Activated T-helper 17 cell treated with anti-CD3 and anti-CD28 coated beads, Interleukin-2, amount 50 U/mL, for 72 hours (primary cell): ENCODE results near the gene PHACTR2. TPM values are rescaled to one million over a fixed set of nuclear protein-coding genes. Genes with fewer than 3 reads are reported as not detected.
A peak's percentile ranks its signal among the peaks of the same experiment; 100 is the strongest.

Source experiments
- ATAC-seq: fragments of 150-1000 bp; cut with Tn5 transposase; replicated peaks from 2 replicates; pipeline ENCODE4 v1.10.0; 2021; ENCODE audit warnings: mild to moderate bottlenecking, moderate library complexity
- H3K27ac Mint-ChIP-seq: one replicate; pipeline ENCODE4 v1.8.0; 2022; ENCODE audit warnings: mixed read lengths
- H3K27me3 Mint-ChIP-seq: one replicate; pipeline ENCODE4 v1.8.0; 2022; ENCODE audit warnings: mixed read lengths
- H3K36me3 Mint-ChIP-seq: one replicate; pipeline ENCODE4 v1.8.0; 2022; ENCODE audit warnings: low read depth, mild to moderate bottlenecking, mixed read lengths
- H3K4me1 Mint-ChIP-seq: one replicate; pipeline ENCODE4 v1.8.0; 2022; ENCODE audit warnings: mixed read lengths
- H3K4me3 Mint-ChIP-seq: one replicate; pipeline ENCODE4 v1.8.0; 2022; ENCODE audit warnings: mild to moderate bottlenecking, mixed read lengths
- H3K9me3 Mint-ChIP-seq: one replicate; pipeline ENCODE4 v1.8.0; 2022; ENCODE audit warnings: mixed read lengths
- total RNA-seq, 2 donors: library from RNA; stranded (reverse); gene quantifications; one replicate each; pipeline ENCODE4 v1.2.3, GENCODE V29; 2022

The PHACTR2 gene
- total RNA-seq, 2 donors from 2014 or later = 32.5 to 33.7 TPM

DNA sequence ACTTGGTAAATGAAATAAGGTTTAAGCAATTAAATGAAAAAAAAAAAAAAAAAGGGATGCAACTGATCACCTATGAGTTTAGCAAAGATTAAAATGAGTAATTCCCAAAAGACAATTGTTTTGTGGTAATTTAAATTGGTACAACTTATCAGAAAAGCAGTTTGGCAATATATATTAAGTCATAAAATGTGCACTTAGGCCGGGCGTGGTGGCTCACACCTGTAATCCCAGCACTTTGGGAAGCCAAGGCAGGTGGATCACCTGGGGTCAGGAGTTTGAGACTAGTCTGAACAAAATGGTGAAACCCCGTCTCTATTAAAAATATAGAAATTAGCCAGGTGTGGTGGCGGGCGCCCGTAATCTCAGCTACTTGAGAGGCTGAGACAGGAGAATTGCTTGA lies 7.9 kb downstream of the PHACTR2 start:
- H3K4me1 Mint-ChIP-seq = peaks cover 27% of the 10 kb centered on the region
- no peak overlapping the region for H3K27ac Mint-ChIP-seq
- H3K9me3 Mint-ChIP-seq = peaks cover 7% of the 10 kb centered on the region
- H3K27me3 Mint-ChIP-seq = no peaks in the 10 kb centered on the region
- no peaks in the 10 kb centered on the region for H3K36me3 Mint-ChIP-seq
- ATAC-seq = no peak
- H3K4me3 Mint-ChIP-seq = no peak overlapping the region

GRCh38 chr6:143687591-143687990 lies 9.8 kb downstream of the PHACTR2 start:
- no peaks in the 10 kb centered on the region for H3K9me3 Mint-ChIP-seq

DNA sequence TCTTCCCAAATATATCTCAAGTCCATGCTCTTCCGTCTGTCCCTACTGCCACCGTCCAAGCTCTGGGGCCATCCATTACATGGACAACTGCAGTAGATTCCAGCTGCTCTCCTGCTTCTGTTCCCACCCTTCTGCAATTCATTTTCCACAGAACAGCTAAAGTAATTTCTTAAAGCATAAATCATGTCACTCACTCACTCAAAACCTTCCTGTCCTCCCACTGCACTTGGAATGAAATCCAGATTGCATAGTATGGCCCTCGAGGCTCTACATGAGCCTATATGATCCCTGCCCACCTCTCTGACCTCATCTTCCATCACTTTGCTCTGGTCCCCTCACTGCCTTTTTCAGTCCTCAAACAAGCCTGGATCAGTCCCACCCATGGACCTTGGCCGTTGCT lies 10.9 kb downstream of the PHACTR2 start:
- H3K27ac Mint-ChIP-seq = no peak overlapping the region
- peaks cover 27% of the 10 kb centered on the region for H3K4me1 Mint-ChIP-seq
- H3K9me3 Mint-ChIP-seq = no peaks in the 10 kb centered on the region
- no peaks in the 10 kb centered on the region for H3K36me3 Mint-ChIP-seq
- no peaks in the 10 kb centered on the region for H3K27me3 Mint-ChIP-seq
- ATAC-seq = no peak
- no peak overlapping the region for H3K4me3 Mint-ChIP-seq

More at GRCh38 chr6:143687591-143687990, 9.8 kb downstream of the PHACTR2 start:
- Mint-ChIP-seq H3K27me3 (no peaks in the 10 kb centered on the region), H3K36me3 (no peaks in the 10 kb centered on the region), H3K27ac (no peak overlapping the region), H3K4me1 (peaks cover 27% of the 10 kb centered on the region), H3K4me3 (no peak overlapping the region)
- ATAC-seq = no peak

DNA sequence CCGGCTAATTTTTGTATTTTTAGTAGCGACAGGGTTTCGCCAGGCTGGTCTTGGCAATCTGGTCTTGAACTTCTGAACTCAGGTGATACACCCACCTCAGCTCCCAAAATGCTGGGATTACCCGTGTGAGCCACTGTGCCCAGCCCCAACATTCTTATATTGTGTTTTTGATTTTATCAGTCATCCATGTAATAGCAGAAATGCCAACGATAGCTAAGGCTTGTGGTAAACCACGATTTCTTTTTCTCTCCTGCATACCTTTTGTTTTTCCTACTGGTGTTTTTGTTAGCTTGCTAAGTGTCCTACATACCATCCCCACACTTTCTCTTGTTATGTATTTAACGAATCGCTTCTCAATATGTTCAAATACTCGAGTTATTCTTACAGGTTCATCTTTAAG lies 12.1 kb downstream of the PHACTR2 start:
- ATAC-seq = peak; percentile 20
- H3K27me3 Mint-ChIP-seq = no peaks in the 10 kb centered on the region
- H3K36me3 Mint-ChIP-seq = no peaks in the 10 kb centered on the region
- no peak overlapping the region for H3K4me3 Mint-ChIP-seq
- no peaks in the 10 kb centered on the region for H3K9me3 Mint-ChIP-seq
- no peak overlapping the region for H3K27ac Mint-ChIP-seq
- peaks cover 28% of the 10 kb centered on the region for H3K4me1 Mint-ChIP-seq

GRCh38 chr6:143691155-143691554 lies 13.4 kb downstream of the PHACTR2 start:
- H3K9me3 Mint-ChIP-seq = no peaks in the 10 kb centered on the region
- H3K4me1 Mint-ChIP-seq = peaks cover 32% of the 10 kb centered on the region

GRCh38 chr6:143691900-143692636 lies 14.3 kb downstream of the PHACTR2 start:
- no peak overlapping the region for H3K27ac Mint-ChIP-seq
- H3K27me3 Mint-ChIP-seq = no peaks in the 10 kb centered on the region
- no peak overlapping the region for H3K4me3 Mint-ChIP-seq
- no peaks in the 10 kb centered on the region for H3K9me3 Mint-ChIP-seq
- H3K4me1 Mint-ChIP-seq = peaks cover 36% of the 10 kb centered on the region
- no peaks in the 10 kb centered on the region for H3K36me3 Mint-ChIP-seq
- no peak for ATAC-seq

More at GRCh38 chr6:143691155-143691554, 13.4 kb downstream of the PHACTR2 start:
- Mint-ChIP-seq H3K4me3 (no peak overlapping the region), H3K27me3 (no peaks in the 10 kb centered on the region), H3K27ac (no peak overlapping the region), H3K36me3 (no peaks in the 10 kb centered on the region)
- no peak for ATAC-seq

- Mint-ChIP-seq H3K9me3 (no peaks in the 10 kb centered on the region), H3K27me3 (no peaks in the 10 kb centered on the region), H3K36me3 (no peaks in the 10 kb centered on the region), H3K27ac (no peak overlapping the region), H3K4me3 (no peak overlapping the region), H3K4me1 (peaks cover 34% of the 10 kb centered on the region)
- ATAC-seq = no peak
These were observed 14.9 kb downstream of the PHACTR2 start for GRCh38 chr6:143692696-143693095.

GRCh38 chr6:143694013-143694412 lies 16.2 kb downstream of the PHACTR2 start:
- Mint-ChIP-seq H3K36me3 (no peaks in the 10 kb centered on the region), H3K4me1 (peaks cover 29% of the 10 kb centered on the region), H3K9me3 (no peaks in the 10 kb centered on the region), H3K4me3 (peak overlapping the region; percentile 40), H3K27ac (peak overlapping the region; percentile 58), H3K27me3 (no peaks in the 10 kb centered on the region)
- no peak for ATAC-seq

- Mint-ChIP-seq H3K4me1 (peaks cover 31% of the 10 kb centered on the region), H3K36me3 (no peaks in the 10 kb centered on the region), H3K4me3 (peak overlapping the region; percentile 40), H3K27ac (peak overlapping the region; percentile 58), H3K9me3 (no peaks in the 10 kb centered on the region), H3K27me3 (no peaks in the 10 kb centered on the region)
- ATAC-seq = peak; percentile 95
These were observed 16.8 kb downstream of the PHACTR2 start for GRCh38 chr6:143694560-143694959.

GRCh38 chr6:143695130-143695968 lies 17.6 kb downstream of the PHACTR2 start:
- Mint-ChIP-seq H3K4me3 (no peak overlapping the region), H3K4me1 (peaks cover 26% of the 10 kb centered on the region), H3K9me3 (no peaks in the 10 kb centered on the region), H3K27ac (no peak overlapping the region), H3K36me3 (no peaks in the 10 kb centered on the region), H3K27me3 (no peaks in the 10 kb centered on the region)
- ATAC-seq = no peak

GRCh38 chr6:143695969-143696663 lies 18.4 kb downstream of the PHACTR2 start:
- no peak for ATAC-seq
- H3K4me1 Mint-ChIP-seq = peaks cover 26% of the 10 kb centered on the region
- H3K27ac Mint-ChIP-seq = no peak overlapping the region
- no peak overlapping the region for H3K4me3 Mint-ChIP-seq
- no peaks in the 10 kb centered on the region for H3K27me3 Mint-ChIP-seq
- H3K9me3 Mint-ChIP-seq = no peaks in the 10 kb centered on the region
- no peaks in the 10 kb centered on the region for H3K36me3 Mint-ChIP-seq

DNA sequence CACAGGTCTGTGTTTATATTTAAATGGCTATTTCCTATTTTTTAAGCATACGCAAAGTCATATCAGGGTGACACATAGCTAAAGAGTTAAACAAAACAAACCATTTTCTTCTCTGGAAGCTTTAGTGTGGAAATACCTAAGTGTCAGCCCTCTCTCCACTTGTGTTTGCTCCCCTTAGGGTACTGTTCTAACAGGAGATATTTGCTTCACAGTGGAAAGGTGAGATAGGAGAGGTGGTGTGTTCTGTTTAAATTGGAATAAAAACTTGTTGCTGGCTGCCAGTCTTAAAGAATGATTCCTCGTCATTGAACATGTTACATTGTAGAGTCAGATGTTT lies 18.9 kb downstream of the PHACTR2 start:
- no peak overlapping the region for H3K27ac Mint-ChIP-seq
- H3K4me3 Mint-ChIP-seq = no peak overlapping the region
- H3K4me1 Mint-ChIP-seq = peaks cover 26% of the 10 kb centered on the region
- no peaks in the 10 kb centered on the region for H3K36me3 Mint-ChIP-seq
- no peak for ATAC-seq
- no peaks in the 10 kb centered on the region for H3K27me3 Mint-ChIP-seq
- H3K9me3 Mint-ChIP-seq = no peaks in the 10 kb centered on the region

DNA sequence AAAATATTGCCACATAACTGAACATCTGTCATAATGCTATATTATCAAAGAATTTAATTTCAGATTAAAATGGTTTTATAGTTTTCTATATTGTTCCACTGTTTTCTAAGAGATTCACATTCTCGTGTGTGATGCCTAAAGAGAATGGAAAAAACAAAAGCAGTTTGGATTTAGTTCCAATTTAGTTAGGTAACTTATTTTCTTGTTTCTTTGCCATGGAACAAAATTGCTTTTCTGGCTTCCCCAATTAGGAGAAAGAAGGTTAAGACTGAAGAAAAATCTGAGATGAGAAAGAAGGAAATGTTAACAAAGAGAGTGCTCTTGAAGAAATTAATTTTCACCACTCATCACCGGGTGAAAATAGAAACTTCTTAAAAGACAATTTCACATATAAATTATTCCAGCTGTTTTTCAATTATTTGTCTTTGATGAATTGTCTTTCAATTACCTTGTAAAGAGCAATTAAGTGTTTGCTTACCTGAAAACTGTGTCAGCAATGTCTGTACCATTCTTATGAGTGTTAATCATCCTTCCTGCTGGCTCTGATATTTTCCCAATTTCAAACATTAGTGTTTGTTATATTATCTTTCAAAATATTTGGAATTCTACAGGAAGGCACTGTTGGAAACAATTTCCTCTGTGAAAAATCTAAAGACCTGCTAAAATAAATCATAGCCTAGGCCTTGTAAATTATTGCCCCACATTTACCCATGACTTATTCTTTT lies 19.5 kb downstream of the PHACTR2 start:
- Mint-ChIP-seq H3K27ac (no peak overlapping the region), H3K36me3 (no peaks in the 10 kb centered on the region), H3K27me3 (no peaks in the 10 kb centered on the region), H3K4me1 (peaks cover 26% of the 10 kb centered on the region), H3K9me3 (no peaks in the 10 kb centered on the region), H3K4me3 (no peak overlapping the region)
- no peak for ATAC-seq

DNA sequence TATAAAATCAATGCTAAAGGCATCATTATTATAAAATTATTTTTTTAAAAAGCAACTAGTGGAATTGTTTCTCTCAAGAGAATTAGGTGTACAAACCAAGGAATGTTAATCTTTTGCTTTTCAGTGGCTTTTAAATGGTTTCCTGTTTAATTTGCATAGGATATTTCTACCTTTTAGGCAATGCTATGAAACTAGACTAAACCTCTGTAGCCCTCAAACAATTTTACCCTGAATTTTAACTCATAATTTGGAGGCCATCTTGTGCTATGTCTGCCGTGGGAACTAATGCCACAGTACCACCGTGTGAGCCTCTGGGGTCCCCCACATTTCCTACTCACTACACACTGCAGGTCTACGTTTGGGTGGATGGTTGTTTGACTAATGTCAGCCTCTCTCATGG lies 20.6 kb downstream of the PHACTR2 start:
- H3K27ac Mint-ChIP-seq = no peak overlapping the region
- no peak overlapping the region for H3K4me3 Mint-ChIP-seq
- H3K27me3 Mint-ChIP-seq = no peaks in the 10 kb centered on the region
- H3K9me3 Mint-ChIP-seq = no peaks in the 10 kb centered on the region
- no peak for ATAC-seq
- peaks cover 26% of the 10 kb centered on the region for H3K4me1 Mint-ChIP-seq
- no peaks in the 10 kb centered on the region for H3K36me3 Mint-ChIP-seq
